LNCAP (cell line): ENCODE measurements around the gene IGFL1.

Experiments
- CTCF ChIP-seq: fragments of 450-650 bp; IDR thresholded peaks from 2 replicates; pipeline ENCODE4 v1.5.1; 2017; ENCODE audit warnings: mild to moderate bottlenecking

IGFL1 gene

GRCh38 chr19:46198756-46199155, 30.8 kb upstream of the IGFL1 start:
- no peak for TF ChIP-seq CTCF

GRCh38 chr19:46201454-46202310, 27.9 kb upstream of the IGFL1 start:
- no peak for TF ChIP-seq CTCF

- no peak for TF ChIP-seq CTCF
These were observed 27.1 kb upstream of the IGFL1 start for GRCh38 chr19:46202426-46202825.

GRCh38 chr19:46202872-46203860, 26.4 kb upstream of the IGFL1 start:
- no peak for TF ChIP-seq CTCF

GRCh38 chr19:46204008-46204407, 25.5 kb upstream of the IGFL1 start:
- no peak for TF ChIP-seq CTCF

- no peak for TF ChIP-seq CTCF
These were observed 24.2 kb upstream of the IGFL1 start for GRCh38 chr19:46205183-46205984.

- no peak for TF ChIP-seq CTCF
These were observed 23.4 kb upstream of the IGFL1 start for GRCh38 chr19:46206176-46206575.
